A204.1 (cell line): ENCODE measurements around the gene DYDC2.
"Not testable (repeated sequence)": the region's sequence is repeated elsewhere in the genome, so short reads cannot be mapped to it uniquely, and the experiment has no call there.

ENCODE experiments used
- FAIRE-seq: peaks from 2 replicates; lab custom pipeline; 2012; peaks lifted over from hg19 to GRCh38; lab: Jason Lieb, UNC

Gene DYDC2

DNA sequence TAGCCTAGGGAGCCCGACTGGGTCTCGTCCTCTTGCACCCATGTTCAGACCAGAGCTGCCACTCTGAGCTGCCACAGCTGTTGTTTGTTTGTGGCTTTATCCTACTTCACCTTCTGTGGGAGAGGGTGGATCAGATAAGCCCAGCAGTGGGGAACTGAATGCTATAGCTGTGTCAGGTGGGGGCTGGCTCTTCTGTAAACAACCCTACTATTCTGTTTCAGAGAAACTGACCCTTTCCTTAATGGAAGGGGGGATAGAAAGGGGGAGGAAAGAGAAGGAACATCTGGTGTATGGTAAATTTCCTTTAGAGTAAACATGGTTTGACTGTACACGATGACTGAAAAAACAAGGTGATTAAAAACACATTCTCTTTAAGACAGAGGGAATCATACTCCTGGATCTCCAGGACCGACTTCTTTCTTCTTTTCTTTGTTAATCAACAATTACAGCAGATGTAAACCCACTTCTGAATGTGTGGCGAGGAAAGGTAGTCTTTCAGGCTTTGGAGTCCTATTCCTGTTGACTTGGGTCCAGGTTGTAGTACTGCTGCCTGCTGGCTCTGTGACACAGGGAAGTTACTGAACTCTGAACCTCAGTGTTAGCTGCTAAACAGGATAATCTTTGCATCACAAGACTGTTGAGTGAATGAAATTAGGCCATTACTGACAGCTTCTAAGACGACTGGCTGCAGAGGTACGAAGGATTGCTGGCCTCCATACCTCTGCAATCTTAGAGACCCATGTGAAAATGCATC lies 57.7 kb downstream of the DYDC2 start:
- FAIRE-seq, result no peak

GRCh38 chr10:80415734-80416478 lies 59.3 kb downstream of the DYDC2 start:
- no peak for FAIRE-seq

GRCh38 chr10:80416479-80417098 lies 60.0 kb downstream of the DYDC2 start:
- no peak for FAIRE-seq

DNA sequence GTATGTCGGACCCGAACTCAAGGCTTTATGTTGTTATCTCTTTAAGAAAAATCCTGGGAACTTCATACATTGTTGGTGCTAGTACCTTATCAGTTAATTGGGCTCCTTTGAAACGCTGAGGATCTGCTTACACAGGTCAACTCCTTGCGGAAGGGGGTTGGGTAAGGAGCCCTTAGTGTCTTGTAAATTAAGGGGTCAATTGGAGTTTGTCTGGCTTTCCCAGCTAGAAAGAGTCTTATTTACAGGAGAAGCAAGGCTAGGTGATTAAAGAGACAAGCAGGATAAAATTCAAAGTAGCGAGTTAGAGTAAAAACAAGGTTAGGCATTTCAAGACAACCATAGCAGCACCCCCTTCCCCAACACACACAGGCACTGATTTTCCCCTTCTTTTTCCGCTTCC lies 60.7 kb downstream of the DYDC2 start:
- FAIRE-seq, result not testable (repeated sequence)
